Vagina (tissue), 2 donors: ENCODE measurements around the gene ABCC6. TPM values are rescaled to one million over a fixed set of nuclear protein-coding genes. Genes with fewer than 3 reads are reported as not detected.
"Not testable (repeated sequence)": the region's sequence is repeated elsewhere in the genome, so short reads cannot be mapped to it uniquely, and the experiment has no call there.

ENCODE experiments used
- DNase-seq, 2 donors: peaks; one replicate each; pipeline ENCODE4 v3.0.0-alpha.2; 2017; ENCODE audit errors: extremely low spot score in 2 of 2
- H3K27ac ChIP-seq: fragments of 200-600 bp; sonication (generic); one replicate; pipeline ENCODE4 v1.5.1; 2019
- H3K27me3 ChIP-seq: fragments of 200-600 bp; sonication (generic); one replicate; pipeline ENCODE4 v1.5.1; 2019
- H3K36me3 ChIP-seq, 2 donors: fragments of 200-600 bp; sonication (generic); one replicate each; pipeline ENCODE4 v1.5.1; 2017 to 2019
- H3K4me1 ChIP-seq: fragments of 200-600 bp; sonication (generic); one replicate; pipeline ENCODE4 v1.5.1; 2019
- H3K4me3 ChIP-seq, 2 donors: fragments of 200-600 bp; sonication (generic); 1 replicate in 1 of 2; 2 replicates in 1 of 2; pipeline ENCODE4 v1.5.1; 2016 to 2019
- H3K9me3 ChIP-seq: fragments of 200-600 bp; sonication (generic); one replicate; pipeline ENCODE4 v1.5.1; 2019
- intact Hi-C: fragments of 100-400 bp; cut with DNase I; formaldehyde crosslinking; loops from one replicate; pipeline ENCODE4 v1.15.1; 2023
- total RNA-seq: library from RNA; depleted of rRNA; stranded (reverse); fragments of >200 nt; gene quantifications from one replicate; pipeline ENCODE4 v1.2.3, GENCODE V29; 2016

The ABCC6 gene
- total RNA-seq, 1 donor from 2014 or later = 0.49 TPM

DNA sequence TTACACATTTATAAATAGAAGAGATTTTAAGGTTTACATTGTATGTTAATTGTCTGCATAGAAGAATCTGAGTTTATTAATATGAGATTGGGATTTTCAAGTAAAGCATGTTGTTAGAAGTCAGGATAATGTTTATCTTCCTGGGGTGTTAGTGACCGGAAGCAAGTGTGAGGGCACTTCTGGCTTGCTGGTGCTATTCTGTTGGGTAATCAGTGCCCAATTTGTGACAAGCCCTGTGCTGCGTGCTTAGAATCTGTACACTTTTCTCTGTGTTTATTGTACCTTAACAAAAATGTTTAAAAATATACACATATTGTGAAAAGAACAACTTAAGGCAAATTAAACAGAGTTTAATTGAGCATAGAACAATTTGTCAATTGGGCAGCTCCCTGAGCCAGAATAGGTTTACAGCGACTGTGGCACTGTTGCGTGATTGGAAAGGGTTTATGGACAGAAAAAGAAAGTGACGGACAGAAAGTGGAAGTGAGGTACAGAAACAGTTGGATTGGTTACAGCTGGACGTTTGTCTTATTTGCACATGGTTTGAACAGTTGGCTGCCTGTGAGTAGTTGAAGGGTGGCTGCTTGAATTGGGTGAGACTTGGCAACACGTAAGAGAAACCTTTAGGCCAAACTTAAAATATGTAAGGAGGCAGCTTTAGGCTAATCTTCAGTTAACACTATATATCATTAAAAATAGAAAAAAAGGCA lies 26.5 kb upstream of the ABCC6 start:
- not testable (repeated sequence) for H3K4me3 ChIP-seq, H3K27ac ChIP-seq

DNA sequence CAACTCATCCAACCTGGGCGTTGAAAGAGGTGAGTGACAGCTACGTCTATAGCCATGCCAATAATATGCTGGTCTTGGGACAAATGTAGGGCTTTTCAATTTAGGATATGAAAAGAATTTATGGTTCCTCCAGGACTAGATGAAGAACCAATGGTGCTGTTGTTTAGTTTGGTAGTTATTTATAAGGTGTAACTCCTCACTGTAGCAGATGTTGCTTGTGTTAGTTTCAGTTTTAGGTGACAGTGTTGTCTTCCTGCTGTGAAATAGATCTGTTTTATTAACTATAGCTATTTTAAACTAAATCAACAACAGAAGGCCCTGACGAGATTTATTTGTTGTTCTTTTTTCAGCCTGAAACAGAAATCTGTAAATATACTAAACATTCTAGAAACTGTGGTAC lies 24.1 kb upstream of the ABCC6 start:
- H3K27me3 ChIP-seq, H3K4me3 ChIP-seq, H3K4me1 ChIP-seq, H3K27ac ChIP-seq, DNase-seq, H3K9me3 ChIP-seq, H3K36me3 ChIP-seq, intact Hi-C loops: not testable (repeated sequence)

More for the DNA sequence above, 26.5 kb upstream of the ABCC6 start:
- intact Hi-C loops, H3K36me3 ChIP-seq, H3K27me3 ChIP-seq, H3K9me3 ChIP-seq, H3K4me1 ChIP-seq, DNase-seq: not testable (repeated sequence)

GRCh38 chr16:16246578-16247262 lies 23.4 kb upstream of the ABCC6 start:
- DNase-seq, intact Hi-C loops, H3K27me3 ChIP-seq: not testable (repeated sequence)

DNA sequence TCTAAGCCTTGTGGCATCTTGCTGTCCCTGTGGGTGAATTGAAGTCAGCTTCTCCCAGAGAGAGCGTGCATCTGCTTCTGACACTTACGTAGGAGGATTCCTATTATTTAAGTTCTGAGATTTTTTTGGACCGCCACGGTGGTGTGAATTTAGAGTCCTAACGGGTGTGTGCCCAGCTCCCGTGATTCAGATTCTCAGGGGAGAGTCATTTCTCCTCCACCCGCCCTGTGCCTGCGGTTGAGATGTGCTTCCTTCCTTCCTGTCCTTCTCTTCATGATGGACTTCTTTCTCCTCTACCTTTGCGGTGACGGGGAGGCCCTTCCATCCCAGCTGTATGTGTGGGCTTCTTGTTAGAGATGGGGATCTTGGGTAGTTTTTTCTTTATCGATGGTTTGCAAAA lies 20.6 kb upstream of the ABCC6 start:
- intact Hi-C loops, H3K4me3 ChIP-seq, H3K27me3 ChIP-seq, H3K27ac ChIP-seq, H3K36me3 ChIP-seq, H3K4me1 ChIP-seq, H3K9me3 ChIP-seq, DNase-seq: not testable (repeated sequence)

More at GRCh38 chr16:16246578-16247262, 23.4 kb upstream of the ABCC6 start:
- not testable (repeated sequence) for H3K27ac ChIP-seq, H3K4me3 ChIP-seq, H3K4me1 ChIP-seq, H3K9me3 ChIP-seq, H3K36me3 ChIP-seq

DNA sequence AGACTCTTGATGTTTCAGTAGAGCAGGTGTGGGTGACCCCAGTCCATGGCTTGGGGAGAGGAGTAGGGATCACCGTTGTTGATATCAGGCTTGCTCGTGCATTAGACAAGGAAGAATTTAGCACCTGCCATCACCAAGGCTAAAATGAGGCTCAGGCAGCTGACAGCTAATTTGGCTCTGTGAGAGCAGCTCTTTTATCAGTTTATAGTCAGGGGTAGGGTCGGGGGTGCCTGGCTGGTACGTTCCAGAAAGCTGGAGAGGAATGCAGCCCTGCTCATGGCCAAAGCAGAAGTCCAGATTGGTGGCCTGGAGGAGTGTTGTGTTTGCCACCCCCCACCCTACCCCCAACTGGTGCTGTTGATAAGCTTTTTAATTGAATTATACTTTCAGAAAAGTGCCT lies 17.4 kb upstream of the ABCC6 start:
- intact Hi-C loops = not testable (repeated sequence)

DNA sequence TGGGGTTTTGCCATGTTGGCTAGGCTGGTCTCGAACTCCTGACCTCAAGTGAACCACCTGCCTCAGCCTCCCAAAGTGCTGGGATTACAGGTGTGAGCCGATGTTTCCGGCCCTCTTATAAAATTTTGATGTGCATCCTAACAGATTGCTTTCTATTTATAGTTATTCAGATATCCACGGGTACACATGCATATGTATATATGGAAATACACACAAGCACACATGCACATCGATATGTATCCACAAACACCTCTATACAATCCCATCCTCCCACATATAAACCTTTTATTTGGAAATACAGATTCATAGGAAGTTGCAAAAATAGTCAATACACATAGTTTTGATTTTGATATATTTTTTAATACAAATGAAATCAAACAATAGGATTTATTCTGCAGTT lies 14.4 kb upstream of the ABCC6 start:
- H3K4me1 ChIP-seq, H3K9me3 ChIP-seq, H3K4me3 ChIP-seq, DNase-seq, intact Hi-C loops, H3K36me3 ChIP-seq, H3K27me3 ChIP-seq, H3K27ac ChIP-seq: not testable (repeated sequence)

More for the DNA sequence above, 17.4 kb upstream of the ABCC6 start:
- not testable (repeated sequence) for H3K36me3 ChIP-seq, H3K4me1 ChIP-seq, H3K27me3 ChIP-seq, DNase-seq, H3K4me3 ChIP-seq, H3K27ac ChIP-seq, H3K9me3 ChIP-seq

GRCh38 chr16:16237071-16237470 lies 13.8 kb upstream of the ABCC6 start:
- H3K9me3 ChIP-seq, H3K4me3 ChIP-seq, H3K27me3 ChIP-seq, H3K27ac ChIP-seq, intact Hi-C loops, H3K36me3 ChIP-seq, H3K4me1 ChIP-seq: not testable (repeated sequence)
- peak in 1 of 2 donors; percentile 0 for DNase-seq

DNA sequence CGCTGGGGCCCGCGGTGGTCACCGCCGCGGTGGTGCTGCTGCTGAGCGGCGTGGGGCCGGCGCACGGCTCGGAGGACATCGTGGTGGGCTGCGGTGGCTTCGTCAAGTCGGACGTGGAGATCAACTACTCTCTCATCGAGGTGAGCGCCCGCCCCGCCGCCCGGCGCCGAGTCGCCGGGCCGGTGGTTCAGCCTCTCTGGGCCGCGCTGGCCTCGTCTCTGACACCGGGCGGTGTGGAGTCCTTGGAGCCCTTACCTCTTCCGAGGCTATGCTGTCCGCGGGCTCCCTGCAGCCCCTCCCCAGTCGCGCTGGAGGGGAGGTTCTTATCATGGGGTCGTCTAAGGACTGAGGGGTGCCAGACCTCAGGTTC lies 9.4 kb upstream of the ABCC6 start:
- intact Hi-C loops, H3K4me1 ChIP-seq, H3K9me3 ChIP-seq, H3K36me3 ChIP-seq, H3K4me3 ChIP-seq, DNase-seq, H3K27me3 ChIP-seq, H3K27ac ChIP-seq: not testable (repeated sequence)

GRCh38 chr16:16223662-16224241 lies 458 bp upstream of the ABCC6 start:
- intact Hi-C loops, H3K9me3 ChIP-seq, H3K27me3 ChIP-seq, H3K36me3 ChIP-seq, H3K27ac ChIP-seq, DNase-seq, H3K4me1 ChIP-seq: not testable (repeated sequence)
- H3K4me3 ChIP-seq = peak overlapping the region in 1 of 2 donors; percentile 21

- H3K9me3 ChIP-seq, intact Hi-C loops, H3K27ac ChIP-seq, H3K4me3 ChIP-seq, H3K27me3 ChIP-seq, H3K4me1 ChIP-seq, H3K36me3 ChIP-seq, DNase-seq: not testable (repeated sequence)
Observed at GRCh38 chr16:16221382-16221781, 1.9 kb downstream of the ABCC6 start.

- H3K27me3 ChIP-seq, H3K4me3 ChIP-seq, H3K4me1 ChIP-seq, H3K9me3 ChIP-seq, H3K36me3 ChIP-seq, DNase-seq, H3K27ac ChIP-seq, intact Hi-C loops: not testable (repeated sequence)
Observed at GRCh38 chr16:16220449-16220848, 2.8 kb downstream of the ABCC6 start.

DNA sequence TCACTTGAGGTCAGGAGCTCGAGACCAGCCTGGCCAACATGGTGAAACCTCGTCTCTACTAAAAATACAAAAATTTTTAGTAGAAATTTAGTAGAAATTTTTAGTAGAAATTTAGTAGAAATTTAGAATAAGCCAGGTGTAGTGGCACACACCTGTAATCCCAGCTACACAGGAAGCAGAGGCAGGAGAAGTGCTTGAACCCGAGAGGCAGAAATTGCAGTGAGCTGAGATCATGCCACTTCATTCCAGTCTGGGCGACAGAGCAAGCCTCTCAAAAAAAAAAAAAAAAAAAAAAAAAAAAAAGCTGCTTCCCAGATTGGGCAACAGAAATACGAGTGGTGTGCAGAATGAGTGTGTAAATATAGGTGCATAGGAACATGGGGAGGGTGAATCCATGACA lies 4.5 kb downstream of the ABCC6 start:
- H3K27me3 ChIP-seq, H3K4me1 ChIP-seq, H3K4me3 ChIP-seq, intact Hi-C loops, H3K27ac ChIP-seq, H3K36me3 ChIP-seq, H3K9me3 ChIP-seq, DNase-seq: not testable (repeated sequence)

GRCh38 chr16:16218349-16218748 lies 4.9 kb downstream of the ABCC6 start:
- H3K4me3 ChIP-seq, H3K36me3 ChIP-seq, H3K4me1 ChIP-seq, H3K9me3 ChIP-seq, DNase-seq, H3K27ac ChIP-seq, H3K27me3 ChIP-seq, intact Hi-C loops: not testable (repeated sequence)

GRCh38 chr16:16213863-16214293 lies 9.4 kb downstream of the ABCC6 start:
- H3K9me3 ChIP-seq, H3K36me3 ChIP-seq, DNase-seq, H3K27ac ChIP-seq, H3K27me3 ChIP-seq, intact Hi-C loops, H3K4me1 ChIP-seq, H3K4me3 ChIP-seq: not testable (repeated sequence)
